H9 (cell line): ENCODE results near the gene TCF7L2. TPM values are rescaled to one million over a fixed set of nuclear protein-coding genes. Genes with fewer than 3 reads are reported as not detected.

Experiments used
- DNase-seq: peaks from one replicate; pipeline ENCODE4 v3.0.0-alpha.2; 2017
- H2AFZ ChIP-seq: one replicate; pipeline ENCODE4 v1.6.1; 2013; ENCODE audit warnings: mild to moderate bottlenecking, low read length, control low read depth, moderate library complexity
- H2AK5ac ChIP-seq: 2 replicates; pipeline ENCODE4 v1.6.1; 2013; ENCODE audit warnings: low read length, control low read depth, mixed read lengths; ENCODE audit not compliant: insufficient read length
- H2BK120ac ChIP-seq: one replicate; pipeline ENCODE4 v1.6.1; 2013; ENCODE audit warnings: low read depth, mild to moderate bottlenecking, low read length, control low read depth, inconsistent platforms; ENCODE audit not compliant: poor library complexity, severe bottlenecking
- H2BK12ac ChIP-seq: 2 replicates; pipeline ENCODE4 v1.6.1; 2013; ENCODE audit warnings: low read length, control low read depth, mixed read lengths, low read depth; ENCODE audit not compliant: insufficient read length
- H2BK15ac ChIP-seq: 2 replicates; pipeline ENCODE4 v1.6.1; 2013; ENCODE audit warnings: low read depth, low read length, control low read depth
- H2BK20ac ChIP-seq: one replicate; pipeline ENCODE4 v1.6.1; 2013; ENCODE audit warnings: low read depth, mild to moderate bottlenecking, low read length, control low read depth, inconsistent platforms; ENCODE audit not compliant: poor library complexity, severe bottlenecking
- H2BK5ac ChIP-seq: 2 replicates; pipeline ENCODE4 v1.6.1; 2013; ENCODE audit warnings: low read length, control low read depth, mixed read lengths; ENCODE audit not compliant: insufficient read length
- H3K14ac ChIP-seq: 2 replicates; pipeline ENCODE4 v1.6.1; 2013; ENCODE audit warnings: low read length, control low read depth; ENCODE audit not compliant: insufficient read depth
- H3K18ac ChIP-seq: 2 replicates; pipeline ENCODE4 v1.6.1; 2013; ENCODE audit warnings: low read depth, mild to moderate bottlenecking, mixed read lengths, low read length, control low read depth; ENCODE audit not compliant: insufficient read length
- H3K23ac ChIP-seq: 2 replicates; pipeline ENCODE4 v1.6.1; 2013; ENCODE audit warnings: low read length, control low read depth, mixed read lengths, low read depth; ENCODE audit not compliant: insufficient read length
- H3K23me2 ChIP-seq: 2 replicates; pipeline ENCODE4 v1.6.1; 2013; ENCODE audit warnings: low read depth, mild to moderate bottlenecking, mixed read lengths, low read length, control low read depth; ENCODE audit not compliant: insufficient read length, poor library complexity, severe bottlenecking
- H3K27ac ChIP-seq: 2 replicates; pipeline ENCODE4 v1.5.1; 2013; ENCODE audit warnings: low read length, control low read depth, mixed read lengths, low read depth; ENCODE audit not compliant: insufficient read length
- H3K27me3 ChIP-seq: 2 replicates; pipeline ENCODE4 v1.6.1; 2013; ENCODE audit warnings: low read length, control low read depth, inconsistent platforms; ENCODE audit not compliant: insufficient read depth
- H3K4ac ChIP-seq: 2 replicates; pipeline ENCODE4 v1.6.1; 2013; ENCODE audit warnings: low read depth, mild to moderate bottlenecking, control low read depth, inconsistent platforms, low read length, moderate library complexity
- H3K4me1 ChIP-seq: 2 replicates; pipeline ENCODE4 v1.6.1; 2013; ENCODE audit warnings: low read length, control low read depth, inconsistent platforms; ENCODE audit not compliant: insufficient read depth
- H3K4me2 ChIP-seq: 2 replicates; pipeline ENCODE4 v1.6.1; 2013; ENCODE audit warnings: low read length, control low read depth, mixed read lengths; ENCODE audit not compliant: insufficient read length, insufficient read depth
- H3K56ac ChIP-seq: 2 replicates; pipeline ENCODE4 v1.6.1; 2013; ENCODE audit warnings: low read depth, mild to moderate bottlenecking, mixed read lengths, low read length, control low read depth; ENCODE audit not compliant: insufficient read length
- H3K79me1 ChIP-seq: 2 replicates; pipeline ENCODE4 v1.6.1; 2013; ENCODE audit warnings: low read depth, mild to moderate bottlenecking, moderate library complexity, low read length, control low read depth, inconsistent platforms; ENCODE audit not compliant: insufficient read depth, poor library complexity, severe bottlenecking
- H3K79me2 ChIP-seq: 2 replicates; pipeline ENCODE4 v1.6.1; 2013; ENCODE audit warnings: low read length, control low read depth, inconsistent platforms; ENCODE audit not compliant: insufficient read depth
- H3K9ac ChIP-seq: 2 replicates; pipeline ENCODE4 v1.6.1; 2013; ENCODE audit warnings: low read length, control low read depth, mixed read lengths; ENCODE audit not compliant: insufficient read length; ENCODE audit errors: extremely low read depth
- H3K9me3 ChIP-seq: one replicate; pipeline ENCODE4 v1.6.1; 2013; ENCODE audit warnings: low read depth, low read length, inconsistent platforms; ENCODE audit not compliant: control insufficient read depth
- H3T11ph ChIP-seq: one replicate; pipeline ENCODE4 v1.6.1; 2013; ENCODE audit warnings: mild to moderate bottlenecking, low read length, control low read depth, inconsistent platforms
- H4K20me1 ChIP-seq: one replicate; pipeline ENCODE4 v1.6.1; 2013; ENCODE audit not compliant: control insufficient read depth, insufficient read length, insufficient read depth
- H4K5ac ChIP-seq: 2 replicates; pipeline ENCODE4 v1.6.1; 2013; ENCODE audit warnings: low read depth, mild to moderate bottlenecking, mixed read lengths, low read length, control low read depth; ENCODE audit not compliant: insufficient read length
- H4K8ac ChIP-seq: replicated peaks from 2 replicates; pipeline ENCODE4 v1.6.1; 2013; ENCODE audit warnings: low read length, control low read depth, mixed read lengths, low read depth; ENCODE audit not compliant: insufficient read length
- H4K91ac ChIP-seq: 2 replicates; pipeline ENCODE4 v1.6.1; 2013; ENCODE audit warnings: low read depth, mild to moderate bottlenecking, moderate library complexity, mixed read lengths, low read length, control low read depth; ENCODE audit not compliant: insufficient read length
- H3K27ac Mint-ChIP-seq, 3 experiments: 2 replicates in 2 of 3; 3 replicates in 1 of 3; pipeline ENCODE4 v1.8.0; 2020 to 2021; ENCODE audit warnings: mixed read lengths in 3 of 3, mild to moderate bottlenecking in 1 of 3, moderate library complexity in 1 of 3
- H3K27me3 Mint-ChIP-seq: 2 replicates; pipeline ENCODE4 v1.8.0; 2021; ENCODE audit warnings: low read depth, mild to moderate bottlenecking, moderate library complexity, mixed read lengths
- H3K36me3 Mint-ChIP-seq, 3 experiments: 2 replicates in 2 of 3; 3 replicates in 1 of 3; pipeline ENCODE4 v1.8.0; 2020 to 2021; ENCODE audit warnings: low read depth in 3 of 3, mixed read lengths in 3 of 3; ENCODE audit not compliant: insufficient read depth in 1 of 3
- H3K4me1 Mint-ChIP-seq, 2 experiments: 2 replicates each; pipeline ENCODE4 v1.8.0; 2020; ENCODE audit warnings: mixed read lengths in 2 of 2
- H3K4me3 Mint-ChIP-seq, 2 experiments: 2 replicates in 1 of 2; 3 replicates in 1 of 2; pipeline ENCODE4 v1.8.0; 2020 to 2021; ENCODE audit warnings: mild to moderate bottlenecking in 2 of 2, mixed read lengths in 2 of 2, moderate library complexity in 1 of 2
- H3K9me3 Mint-ChIP-seq, 2 experiments: 2 replicates in 1 of 2; 3 replicates in 1 of 2; pipeline ENCODE4 v1.8.0; 2020; ENCODE audit warnings: mild to moderate bottlenecking in 2 of 2, mixed read lengths in 2 of 2, moderate library complexity in 1 of 2
- WGBS: extraction: QIAGEN DNeasy Blood & Tissue Kit; methylation state at CpG from one replicate; pipeline ENCODE4 v1.1.7; 2013; ENCODE audit warnings: missing lambda C conversion rate, low lambda C conversion rate, mixed read lengths; ENCODE audit not compliant: insufficient read length; ENCODE audit errors: extremely low coverage; 5-methylcytosine and 5-hydroxymethylcytosine counted together
- total RNA-seq: library from RNA; stranded (reverse); gene quantifications from 2 replicates; pipeline ENCODE4 v1.2.1, GENCODE V29; 2021
- TF ChIP-seq, protein P1 (sequence below): fragments of 200-600 bp; sonication (generic); conservative IDR thresholded peaks from 3 replicates; pipeline ENCODE4 v1.8.0; 2021; ENCODE audit warnings: antibody characterized with exemption, mild to moderate bottlenecking

Gene TCF7L2
- total RNA-seq, 1 experiment from 2014 or later, result 71.1 TPM

DNA sequence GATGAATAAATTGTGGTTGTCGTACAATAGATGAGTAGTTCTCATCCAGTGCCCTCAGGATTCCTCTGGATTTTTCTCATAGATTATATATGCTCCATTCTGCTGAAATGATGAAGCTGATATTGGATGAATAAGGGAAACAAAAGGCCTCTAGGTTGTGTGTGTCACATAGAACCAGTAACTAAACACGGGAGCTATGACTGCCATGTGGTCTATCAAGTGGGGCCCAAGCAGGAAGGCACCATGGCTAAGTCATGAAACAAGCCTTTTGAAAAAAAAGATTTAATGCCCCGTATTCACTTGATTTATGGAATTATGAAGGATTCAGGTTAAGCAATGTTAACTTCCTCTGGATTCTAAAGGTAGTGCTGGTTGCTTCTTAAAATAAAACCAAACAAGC is 225.1 kb downstream of the TCF7L2 start:
- no peak overlapping the region for H2BK120ac ChIP-seq
- H3K79me1 ChIP-seq, result no peaks in the 10 kb centered on the region
- H3K23ac ChIP-seq, result no peak overlapping the region
- no peaks in the 10 kb centered on the region for H3K79me2 ChIP-seq
- no peak for DNase-seq
- no peak overlapping the region for H4K5ac ChIP-seq
- Mint-ChIP-seq H3K27me3 (no peaks in the 10 kb centered on the region; the same call in 1 of the 2 replicates), H3K4me1 (peaks cover 35 to 44% of the 10 kb centered on the region in 2 experiments), H3K27ac (no peak overlapping the region), H3K36me3 (no peaks in the 10 kb centered on the region), H3K9me3 (no peaks in the 10 kb centered on the region), H3K4me3 (no peak overlapping the region)
- no peaks in the 10 kb centered on the region for H4K20me1 ChIP-seq
- no peak overlapping the region for H2BK15ac ChIP-seq
- H4K8ac ChIP-seq, result no peak overlapping the region
- no peak overlapping the region for H3T11ph ChIP-seq
- H3K4me2 ChIP-seq, result no peak overlapping the region
- no peak overlapping the region for H2AFZ ChIP-seq
- no peaks in the 10 kb centered on the region for H3K27me3 ChIP-seq
- no peaks in the 10 kb centered on the region for H3K9me3 ChIP-seq
- TF ChIP-seq, protein P1, sequence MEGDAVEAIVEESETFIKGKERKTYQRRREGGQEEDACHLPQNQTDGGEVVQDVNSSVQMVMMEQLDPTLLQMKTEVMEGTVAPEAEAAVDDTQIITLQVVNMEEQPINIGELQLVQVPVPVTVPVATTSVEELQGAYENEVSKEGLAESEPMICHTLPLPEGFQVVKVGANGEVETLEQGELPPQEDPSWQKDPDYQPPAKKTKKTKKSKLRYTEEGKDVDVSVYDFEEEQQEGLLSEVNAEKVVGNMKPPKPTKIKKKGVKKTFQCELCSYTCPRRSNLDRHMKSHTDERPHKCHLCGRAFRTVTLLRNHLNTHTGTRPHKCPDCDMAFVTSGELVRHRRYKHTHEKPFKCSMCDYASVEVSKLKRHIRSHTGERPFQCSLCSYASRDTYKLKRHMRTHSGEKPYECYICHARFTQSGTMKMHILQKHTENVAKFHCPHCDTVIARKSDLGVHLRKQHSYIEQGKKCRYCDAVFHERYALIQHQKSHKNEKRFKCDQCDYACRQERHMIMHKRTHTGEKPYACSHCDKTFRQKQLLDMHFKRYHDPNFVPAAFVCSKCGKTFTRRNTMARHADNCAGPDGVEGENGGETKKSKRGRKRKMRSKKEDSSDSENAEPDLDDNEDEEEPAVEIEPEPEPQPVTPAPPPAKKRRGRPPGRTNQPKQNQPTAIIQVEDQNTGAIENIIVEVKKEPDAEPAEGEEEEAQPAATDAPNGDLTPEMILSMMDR, result no peak
- no peak overlapping the region for H2BK20ac ChIP-seq
- H2BK12ac ChIP-seq, result no peak overlapping the region
- no peak overlapping the region for H2AK5ac ChIP-seq
- no peak overlapping the region for H3K27ac ChIP-seq
- no peak overlapping the region for H2BK5ac ChIP-seq
- no peak overlapping the region for H3K14ac ChIP-seq
- no peaks in the 10 kb centered on the region for H3K23me2 ChIP-seq
- no peak overlapping the region for H3K18ac ChIP-seq
- peaks cover 5% of the 10 kb centered on the region; the same call in 1 of the 2 replicates for H3K4me1 ChIP-seq
- no peak overlapping the region for H3K4ac ChIP-seq
- H4K91ac ChIP-seq, result no peak overlapping the region
- H3K9ac ChIP-seq, result no peak overlapping the region
- H3K56ac ChIP-seq, result no peak overlapping the region
- WGBS, result no CpG with 5 or more reads among the region's 3 CpGs
